ENCODE data around the gene SLC6A5. TPM values are rescaled to one million over a fixed set of nuclear protein-coding genes. Genes with fewer than 3 reads are reported as not detected.

SLC6A5 gene
- total RNA-seq (2022; extraction: Qiagen RNA extraction) = not detected in 5 replicates

DNA sequence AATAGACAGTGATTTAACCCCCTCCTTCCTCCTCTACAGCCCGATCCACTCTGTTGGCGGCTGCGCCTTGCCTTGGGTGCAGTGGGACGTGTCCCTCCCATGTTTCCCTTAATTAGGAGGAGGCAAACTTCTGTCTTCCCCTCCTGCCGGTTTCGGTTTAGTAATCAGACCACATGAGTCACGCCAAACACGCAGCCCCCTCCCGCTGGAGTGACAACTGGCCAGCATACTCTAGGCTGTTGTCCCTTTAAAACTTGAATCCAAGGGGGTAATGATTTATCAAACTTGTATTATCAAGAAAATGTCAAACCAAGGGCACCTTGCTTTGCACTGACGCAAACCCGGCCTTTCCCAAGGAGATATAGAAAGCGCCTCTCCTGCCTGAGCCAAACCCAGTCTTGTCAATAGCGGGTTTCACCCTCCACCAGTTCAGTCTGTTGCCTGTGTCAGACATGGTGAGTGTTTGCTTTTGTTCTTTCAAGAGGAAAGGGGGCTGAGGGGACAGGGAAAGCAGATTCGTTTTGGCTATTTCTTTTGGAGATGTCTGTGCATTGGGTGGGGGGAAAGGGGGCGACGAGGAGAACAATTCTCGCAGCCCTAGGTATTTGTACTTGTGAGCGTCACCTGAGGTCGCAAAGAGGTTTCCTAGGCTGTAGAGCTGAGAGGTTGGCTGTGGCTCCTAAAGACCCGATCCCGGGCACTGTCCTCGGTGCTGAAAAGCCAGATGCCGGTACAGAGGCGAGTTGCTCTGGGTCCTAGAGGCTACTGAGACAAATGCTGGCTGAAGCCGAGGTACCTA, at the start of gene SLC6A5:
Gene SLC6A5, plus strand, starts transcription at position 388 of the 799 bp plus-strand sequence. Its CDS starts 65 bp downstream, at position 453.

GRCh38 chr11:20668844-20669819, 69.7 kb downstream of the SLC6A5 start, which contains the start of gene NELL1:
Gene NELL1, plus strand, starts transcription at chr11:20669586.

Other genes with a start within 250 kb of the SLC6A5 start
- 191 to 215 TPM (median 195 TPM) in 5 replicates for gene HTATIP2, start 235.9 kb upstream of the SLC6A5 start, total RNA-seq (2022; extraction: Qiagen RNA extraction)
- gene PRMT3, start 211.9 kb upstream of the SLC6A5 start, total RNA-seq (2022; extraction: Qiagen RNA extraction) = 26.4 to 39.1 TPM (median 32.1 TPM) in 5 replicates
- not detected in 5 replicates for gene NELL1, start 70.0 kb downstream of the SLC6A5 start, total RNA-seq (2022; extraction: Qiagen RNA extraction)

Data from A549 treated with Hydrocortisone at 1 μM for 4 hours (cell line).